HepG2 (cell line): ENCODE measurements around the gene FUT1. TPM values are rescaled to one million over a fixed set of nuclear protein-coding genes. Genes with fewer than 3 reads are reported as not detected.

Experiments used
- CBX2 ChIP-seq, 2 experiments: fragments of 200-600 bp in 1 of 2; sonication (generic); formaldehyde crosslinking in 1 of 2; IDR thresholded peaks; 2 replicates each; pipeline versions ENCODE4 v1.7.0 to v1.8.1; 2018 to 2022; ENCODE audit warnings: low read depth in 2 of 2, low read length in 1 of 2, mild to moderate bottlenecking in 1 of 2, missing genetic modification reagents in 1 of 2
- EED ChIP-seq: sonication (generic); formaldehyde crosslinking; IDR thresholded peaks from 2 replicates; pipeline ENCODE4 v1.5.0; 2020; ENCODE audit warnings: mild to moderate bottlenecking, missing genetic modification reagents
- MLLT10 ChIP-seq: sonication (generic); formaldehyde crosslinking; IDR thresholded peaks from 2 replicates; pipeline ENCODE4 v1.4.0; 2020; ENCODE audit warnings: missing genetic modification reagents
- RAD21 ChIP-seq: fragments of 450-650 bp; formaldehyde crosslinking; IDR thresholded peaks from 2 replicates; pipeline ENCODE4 v1.5.0; 2020; ENCODE audit warnings: mild to moderate bottlenecking
- REPIN1 ChIP-seq: sonication (generic); formaldehyde crosslinking; IDR thresholded peaks from 2 replicates; pipeline ENCODE4 v1.8.0; 2022; ENCODE audit warnings: missing genetic modification reagents, low read depth, mild to moderate bottlenecking, borderline replicate concordance
- SSRP1 ChIP-seq: IDR thresholded peaks from 2 replicates; pipeline ENCODE4 v1.6.1; 2016; ENCODE audit warnings: control low read depth
- TGIF2 ChIP-seq: IDR thresholded peaks from 2 replicates; pipeline ENCODE4 v1.6.1; 2016; ENCODE audit warnings: control low read depth, missing compliant biosample characterization
- ZNF264 ChIP-seq: sonication (generic); formaldehyde crosslinking; IDR thresholded peaks from 2 replicates; pipeline ENCODE4 v1.4.0; 2020; ENCODE audit warnings: missing genetic modification reagents
- ZNF496 ChIP-seq: sonication (generic); formaldehyde crosslinking; IDR thresholded peaks from 2 replicates; pipeline ENCODE4 v1.8.1; 2023; ENCODE audit warnings: mild to moderate bottlenecking, moderate library complexity, missing genetic modification reagents; ENCODE audit not compliant: insufficient replicate concordance
- ZNF543 ChIP-seq: sonication (generic); formaldehyde crosslinking; IDR thresholded peaks from 2 replicates; pipeline ENCODE4 v1.4.0; 2020; ENCODE audit warnings: mild to moderate bottlenecking, missing genetic modification reagents
- ZNF720 ChIP-seq: sonication (generic); formaldehyde crosslinking; IDR thresholded peaks from 2 replicates; pipeline ENCODE4 v1.4.0; 2020; ENCODE audit warnings: missing genetic modification reagents
- ZNF83 ChIP-seq: sonication (generic); formaldehyde crosslinking; IDR thresholded peaks from 2 replicates; pipeline ENCODE4 v1.4.0; 2020; ENCODE audit warnings: missing genetic modification reagents, mild to moderate bottlenecking, borderline replicate concordance
- ZNF841 ChIP-seq: sonication (generic); formaldehyde crosslinking; IDR thresholded peaks from 2 replicates; pipeline ENCODE4 v1.8.1; 2023; ENCODE audit warnings: missing genetic modification reagents, borderline replicate concordance
- polyA plus RNA-seq, 8 experiments: library from polyadenylated mRNA; depleted of rRNA in 3 of 8; stranded (reverse) in 7 of 8; unstranded in 1 of 8; fragments of >200 nt; fragmentation: Illumina TruSeq in 4 of 8; extraction: Trizol in 4 of 8; gene quantifications; 2 replicates each; pipeline versions ENCODE4 v1.2.1 to v1.2.3, GENCODE V29; 2011 to 2016; ENCODE audit warnings: low read depth in 4 of 8, missing spikeins in 1 of 8, mixed read lengths in 1 of 8; ENCODE audit not compliant: insufficient read depth in 1 of 8
- total RNA-seq, 5 experiments: library from RNA; depleted of rRNA; stranded (reverse); fragments of >200 nt; fragmentation: Illumina TruSeq; extraction: Trizol; gene quantifications; 2 replicates each; pipeline ENCODE4 v1.2.3, GENCODE V29; 2016; ENCODE audit warnings: low read depth in 1 of 5
- TF ChIP-seq, protein P1 (sequence below): sonication (generic); formaldehyde crosslinking; IDR thresholded peaks from 2 replicates; pipeline ENCODE4 v1.5.1; 2020; ENCODE audit warnings: missing genetic modification reagents, mild to moderate bottlenecking, borderline replicate concordance
- TF ChIP-seq, protein P2 (sequence below): sonication (generic); formaldehyde crosslinking; IDR thresholded peaks from 2 replicates; pipeline ENCODE4 v1.9.0; 2021; ENCODE audit warnings: missing genetic modification reagents, borderline replicate concordance
- TF ChIP-seq, protein P3 (sequence below): sonication (generic); formaldehyde crosslinking; IDR thresholded peaks from 2 replicates; pipeline ENCODE4 v1.8.0; 2022; ENCODE audit warnings: mild to moderate bottlenecking, missing genetic modification reagents, borderline replicate concordance
- TF ChIP-seq, protein P4 (sequence below): sonication (generic); formaldehyde crosslinking; IDR thresholded peaks from 2 replicates; pipeline ENCODE4 v1.8.0; 2022; ENCODE audit warnings: mild to moderate bottlenecking, missing genetic modification reagents
- TF ChIP-seq, protein P5 (sequence below): IDR thresholded peaks from 2 replicates; pipeline ENCODE4 v1.6.1; 2018; ENCODE audit warnings: missing genetic modification reagents

FUT1 gene
- total and polyA plus RNA-seq, 2 of the 13 experiments (the other 11 are each of a cell fraction or from before 2014, with no cell fraction given), result 0.07 to 1.1 TPM

DNA sequence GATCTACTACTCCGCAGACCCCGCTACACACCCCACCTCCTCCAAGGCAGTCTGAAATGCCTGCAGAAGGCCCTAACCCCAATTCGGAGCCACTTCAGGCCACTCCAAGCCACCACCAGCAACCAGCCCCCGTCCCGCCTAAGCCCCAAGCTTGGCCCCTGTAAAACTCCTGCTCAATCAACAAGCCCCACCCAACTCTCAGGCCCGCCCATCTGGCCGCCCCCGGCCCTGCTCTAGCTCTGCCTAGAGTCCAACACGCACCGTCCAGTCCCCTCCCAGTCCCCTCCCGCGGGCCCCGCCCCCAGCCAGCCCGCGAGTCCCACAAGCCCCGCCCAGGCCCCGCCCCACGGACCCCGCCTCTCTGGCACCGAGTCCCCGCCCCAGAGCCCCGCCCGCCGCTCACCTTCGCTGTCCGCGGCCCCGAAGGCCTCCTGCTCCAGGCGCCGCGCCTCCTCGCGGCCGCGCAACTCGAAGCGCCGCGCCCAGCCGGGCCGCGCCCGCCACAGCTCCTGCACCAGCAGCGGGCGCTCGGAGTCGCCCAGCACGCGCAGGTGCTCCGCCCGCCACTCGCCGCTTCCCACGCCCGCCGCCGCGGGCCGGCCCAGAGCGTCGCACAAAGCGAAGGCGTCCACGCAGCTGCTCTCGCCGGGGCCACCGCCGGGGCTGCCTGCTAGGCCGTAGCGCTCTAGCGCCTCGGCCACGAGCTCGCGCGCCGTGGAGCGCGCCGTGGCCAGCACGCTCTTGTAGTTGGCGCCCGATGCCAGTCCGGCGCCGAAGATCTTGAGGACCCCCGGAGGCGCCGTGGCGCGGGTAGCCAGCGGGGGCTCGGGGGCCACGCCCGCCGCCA, 13.7 kb downstream of the FUT1 start (continued):
- TF ChIP-seq, protein P1, sequence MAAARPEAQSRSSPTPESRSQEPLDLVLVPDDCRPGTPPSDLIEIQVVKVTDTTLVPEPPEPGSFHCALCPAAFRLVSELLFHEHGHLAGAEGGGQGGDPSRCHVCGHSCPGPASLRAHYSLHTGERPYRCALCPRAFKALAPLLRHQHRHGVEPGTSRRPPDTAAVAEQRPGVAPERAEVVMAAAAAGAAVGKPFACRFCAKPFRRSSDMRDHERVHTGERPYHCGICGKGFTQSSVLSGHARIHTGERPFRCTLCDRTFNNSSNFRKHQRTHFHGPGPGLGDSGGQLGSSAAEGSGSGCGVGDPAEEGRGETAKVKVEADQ (CRISPR knock-in tag), result peak; percentile 63; the same call in 1 of the 2 replicates
- TF ChIP-seq ZNF720 (CRISPR knock-in tag) (no peak), REPIN1 (CRISPR knock-in tag) (0 out of 2 replicates have a peak, but pooled peaks have one; percentile 44), EED (CRISPR knock-in tag) (no peak), RAD21 (CRISPR knock-in tag) (peak; percentile 98), ZNF264 (no peak; the same call in 1 of the 2 replicates), ZNF543 (CRISPR knock-in tag) (no peak), ZNF841 (CRISPR knock-in tag) (peak; percentile 89), ZNF496 (CRISPR knock-in tag) (no peak), SSRP1 (CRISPR knock-in tag) (no peak), TGIF2 (0 out of 2 replicates have a peak, but pooled peaks have one; percentile 34), MLLT10 (CRISPR knock-in tag) (no peak), CBX2 (IDR thresholded peaks at IDR 0.05; ENCODE audit: low read depth, low read length) (no peak), CBX2 (CRISPR knock-in tag; IDR thresholded peaks at IDR 0.05; ENCODE audit: low read depth) (no peak), ZNF83 (0 out of 2 replicates have a peak, but pooled peaks have one; percentile 8)
- TF ChIP-seq, protein P2, sequence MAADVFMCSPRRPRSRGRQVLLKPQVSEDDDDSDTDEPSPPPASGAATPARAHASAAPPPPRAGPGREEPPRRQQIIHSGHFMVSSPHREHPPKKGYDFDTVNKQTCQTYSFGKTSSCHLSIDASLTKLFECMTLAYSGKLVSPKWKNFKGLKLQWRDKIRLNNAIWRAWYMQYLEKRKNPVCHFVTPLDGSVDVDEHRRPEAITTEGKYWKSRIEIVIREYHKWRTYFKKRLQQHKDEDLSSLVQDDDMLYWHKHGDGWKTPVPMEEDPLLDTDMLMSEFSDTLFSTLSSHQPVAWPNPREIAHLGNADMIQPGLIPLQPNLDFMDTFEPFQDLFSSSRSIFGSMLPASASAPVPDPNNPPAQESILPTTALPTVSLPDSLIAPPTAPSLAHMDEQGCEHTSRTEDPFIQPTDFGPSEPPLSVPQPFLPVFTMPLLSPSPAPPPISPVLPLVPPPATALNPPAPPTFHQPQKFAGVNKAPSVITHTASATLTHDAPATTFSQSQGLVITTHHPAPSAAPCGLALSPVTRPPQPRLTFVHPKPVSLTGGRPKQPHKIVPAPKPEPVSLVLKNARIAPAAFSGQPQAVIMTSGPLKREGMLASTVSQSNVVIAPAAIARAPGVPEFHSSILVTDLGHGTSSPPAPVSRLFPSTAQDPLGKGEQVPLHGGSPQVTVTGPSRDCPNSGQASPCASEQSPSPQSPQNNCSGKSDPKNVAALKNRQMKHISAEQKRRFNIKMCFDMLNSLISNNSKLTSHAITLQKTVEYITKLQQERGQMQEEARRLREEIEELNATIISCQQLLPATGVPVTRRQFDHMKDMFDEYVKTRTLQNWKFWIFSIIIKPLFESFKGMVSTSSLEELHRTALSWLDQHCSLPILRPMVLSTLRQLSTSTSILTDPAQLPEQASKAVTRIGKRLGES (CRISPR knock-in tag), result no peak
- TF ChIP-seq, protein P3, sequence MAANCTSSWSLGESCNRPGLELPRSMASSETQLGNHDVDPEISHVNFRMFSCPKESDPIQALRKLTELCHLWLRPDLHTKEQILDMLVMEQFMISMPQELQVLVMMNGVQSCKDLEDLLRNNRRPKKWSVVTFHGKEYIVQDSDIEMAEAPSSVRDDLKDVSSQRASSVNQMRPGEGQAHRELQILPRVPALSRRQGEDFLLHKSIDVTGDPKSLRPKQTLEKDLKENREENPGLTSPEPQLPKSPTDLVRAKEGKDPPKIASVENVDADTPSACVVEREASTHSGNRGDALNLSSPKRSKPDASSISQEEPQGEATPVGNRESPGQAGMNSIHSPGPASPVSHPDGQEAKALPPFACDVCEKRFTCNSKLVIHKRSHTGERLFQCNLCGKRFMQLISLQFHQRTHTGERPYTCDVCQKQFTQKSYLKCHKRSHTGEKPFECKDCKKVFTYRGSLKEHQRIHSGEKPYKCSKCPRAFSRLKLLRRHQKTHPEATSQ (CRISPR knock-in tag), result 0 out of 2 replicates have a peak, but pooled peaks have one; percentile 26
- TF ChIP-seq, protein P4, sequence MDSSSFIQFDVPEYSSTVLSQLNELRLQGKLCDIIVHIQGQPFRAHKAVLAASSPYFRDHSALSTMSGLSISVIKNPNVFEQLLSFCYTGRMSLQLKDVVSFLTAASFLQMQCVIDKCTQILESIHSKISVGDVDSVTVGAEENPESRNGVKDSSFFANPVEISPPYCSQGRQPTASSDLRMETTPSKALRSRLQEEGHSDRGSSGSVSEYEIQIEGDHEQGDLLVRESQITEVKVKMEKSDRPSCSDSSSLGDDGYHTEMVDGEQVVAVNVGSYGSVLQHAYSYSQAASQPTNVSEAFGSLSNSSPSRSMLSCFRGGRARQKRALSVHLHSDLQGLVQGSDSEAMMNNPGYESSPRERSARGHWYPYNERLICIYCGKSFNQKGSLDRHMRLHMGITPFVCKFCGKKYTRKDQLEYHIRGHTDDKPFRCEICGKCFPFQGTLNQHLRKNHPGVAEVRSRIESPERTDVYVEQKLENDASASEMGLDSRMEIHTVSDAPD, result no peak
- TF ChIP-seq, protein P5, sequence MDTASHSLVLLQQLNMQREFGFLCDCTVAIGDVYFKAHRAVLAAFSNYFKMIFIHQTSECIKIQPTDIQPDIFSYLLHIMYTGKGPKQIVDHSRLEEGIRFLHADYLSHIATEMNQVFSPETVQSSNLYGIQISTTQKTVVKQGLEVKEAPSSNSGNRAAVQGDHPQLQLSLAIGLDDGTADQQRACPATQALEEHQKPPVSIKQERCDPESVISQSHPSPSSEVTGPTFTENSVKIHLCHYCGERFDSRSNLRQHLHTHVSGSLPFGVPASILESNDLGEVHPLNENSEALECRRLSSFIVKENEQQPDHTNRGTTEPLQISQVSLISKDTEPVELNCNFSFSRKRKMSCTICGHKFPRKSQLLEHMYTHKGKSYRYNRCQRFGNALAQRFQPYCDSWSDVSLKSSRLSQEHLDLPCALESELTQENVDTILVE (CRISPR knock-in tag), result no peak
